K562 (cell line): Measurements from ENCODE around the gene RCSD1. TPM values are rescaled to one million over a fixed set of nuclear protein-coding genes. Genes with fewer than 3 reads are reported as not detected.
A peak's percentile ranks its signal among the peaks of the same experiment; 100 is the strongest.

Experiments
- CBFA2T3 ChIP-seq: fragments of 450-650 bp; IDR thresholded peaks from 2 replicates; pipeline ENCODE4 v1.6.1; 2017
- DACH1 ChIP-seq: fragments of 450-650 bp; IDR thresholded peaks from 2 replicates; pipeline ENCODE4 v1.6.1; 2018; ENCODE audit not compliant: partially characterized antibody
- EP300 ChIP-seq: IDR thresholded peaks from 2 replicates; pipeline ENCODE4 v1.6.1; 2012; ENCODE audit warnings: low read length, improper control_type of control experiment
- ETS2 ChIP-seq: IDR thresholded peaks from 2 replicates; pipeline ENCODE4 v1.6.1; 2016; ENCODE audit warnings: borderline replicate concordance, missing genetic modification characterization, mild to moderate bottlenecking, moderate library complexity, missing compliant biosample characterization; ENCODE audit not compliant: poor library complexity, severe bottlenecking
- HSF4 ChIP-seq: fragments of 250-450 bp; sonication (Bioruptor Pico); IDR thresholded peaks from 2 replicates; pipeline ENCODE4 v2.1.2; 2022; ENCODE audit warnings: mild to moderate bottlenecking, moderate library complexity, borderline replicate concordance
- KDM1A ChIP-seq, 2 experiments: fragments of 450-650 bp; IDR thresholded peaks; 2 replicates each; pipeline ENCODE4 v1.6.1; 2016; ENCODE audit warnings: mild to moderate bottlenecking in 2 of 2
- LARP7 ChIP-seq: fragments of 450-650 bp; IDR thresholded peaks from 2 replicates; pipeline ENCODE4 v1.6.1; 2016
- MTA2 ChIP-seq: fragments of 450-650 bp; IDR thresholded peaks from 2 replicates; pipeline ENCODE4 v1.6.1; 2016; ENCODE audit warnings: low read depth
- MYBL2 ChIP-seq, 2 experiments: fragments of 450-650 bp in 1 of 2; sonication (generic) in 1 of 2; formaldehyde crosslinking in 1 of 2; IDR thresholded peaks; 2 replicates each; pipeline versions ENCODE4 v1.6.1 to v1.8.1; 2017 to 2022; ENCODE audit warnings: borderline replicate concordance in 1 of 2, inconsistent platforms in 1 of 2, low read depth in 1 of 2, mild to moderate bottlenecking in 1 of 2, missing genetic modification reagents in 1 of 2, moderate library complexity in 1 of 2
- NFE2 ChIP-seq: IDR thresholded peaks from 2 replicates; pipeline ENCODE4 v1.6.1; 2014; ENCODE audit warnings: antibody characterized with exemption, low read depth
- NFIC ChIP-seq: fragments of 450-650 bp; IDR thresholded peaks from 2 replicates; pipeline ENCODE4 v1.6.1; 2017; ENCODE audit warnings: mild to moderate bottlenecking, inconsistent platforms
- POLR2AphosphoS5 ChIP-seq: IDR thresholded peaks from 2 replicates; pipeline ENCODE4 v1.6.1; 2011; ENCODE audit warnings: mild to moderate bottlenecking, low read depth, low read length, moderate library complexity; ENCODE audit not compliant: control insufficient read depth, insufficient read depth
- ZBTB1 ChIP-seq: sonication (generic); formaldehyde crosslinking; IDR thresholded peaks from 2 replicates; pipeline ENCODE4 v1.8.1; 2023; ENCODE audit warnings: missing genetic modification reagents, low read depth, mild to moderate bottlenecking, borderline replicate concordance
- ZBTB8A ChIP-seq: fragments of 450-650 bp; IDR thresholded peaks from 2 replicates; pipeline ENCODE4 v1.6.1; 2018; ENCODE audit warnings: mild to moderate bottlenecking, moderate library complexity; ENCODE audit not compliant: partially characterized antibody
- ZEB2 ChIP-seq: fragments of 450-650 bp; IDR thresholded peaks from 2 replicates; pipeline ENCODE4 v1.6.1; 2016
- ZNF165 ChIP-seq: fragments of 250-450 bp; sonication (Bioruptor Pico); IDR thresholded peaks from 2 replicates; pipeline ENCODE4 v1.4.0; 2020; ENCODE audit warnings: borderline replicate concordance
- polyA plus RNA-seq, 8 experiments: library from polyadenylated mRNA; depleted of rRNA in 4 of 8; stranded (reverse) in 5 of 8; unstranded in 3 of 8; fragments of >200 nt; fragmentation: Nextera tagmentation in 2 of 8; fragmentation: Illumina TruSeq in 1 of 8; extraction: Ambion mirVana in 2 of 8; extraction: Trizol in 1 of 8; gene quantifications; 2 replicates each; pipeline versions ENCODE4 v1.2.1 to v1.2.3, GENCODE V29; 2011 to 2014; ENCODE audit warnings: inconsistent platforms in 1 of 8, missing spikeins in 1 of 8
- total RNA-seq, 7 experiments: library from RNA; depleted of rRNA in 6 of 7; stranded (reverse); fragments of >200 nt in 6 of 7; fragmentation: Illumina TruSeq in 2 of 7; extraction: Trizol in 2 of 7; gene quantifications; 2 replicates each; pipeline versions ENCODE4 v1.2.1 to v1.2.3, GENCODE V29; 2011 to 2021; ENCODE audit warnings: low replicate concordance in 1 of 7
- TF ChIP-seq, protein P1 (sequence below): sonication (generic); formaldehyde crosslinking; IDR thresholded peaks from 2 replicates; pipeline ENCODE4 v1.8.1; 2023; ENCODE audit warnings: mild to moderate bottlenecking, missing genetic modification reagents
- TF ChIP-seq, protein P2 (sequence below), 2 experiments: fragments of 450-650 bp; conservative IDR thresholded peaks; 2 replicates each; pipeline ENCODE4 v1.6.1; 2017; ENCODE audit warnings: mild to moderate bottlenecking in 2 of 2, moderate library complexity in 2 of 2
- TF ChIP-seq, protein P3 (sequence below): fragments of 200-800 bp; sonication (Bioruptor generic); IDR thresholded peaks from 2 replicates; pipeline ENCODE4 v1.6.1; 2017; ENCODE audit warnings: missing genetic modification characterization, missing compliant biosample characterization
- TF ChIP-seq, protein P4 (sequence below): fragments of 450-650 bp; IDR thresholded peaks from 2 replicates; pipeline ENCODE4 v1.6.1; 2018; ENCODE audit not compliant: partially characterized antibody

RCSD1 gene
- total and polyA plus RNA-seq, 9 of the 15 experiments (the other 6 are each of a cell fraction or from before 2014, with no cell fraction given): 7.8 to 69.8 (median 45.3) TPM

DNA sequence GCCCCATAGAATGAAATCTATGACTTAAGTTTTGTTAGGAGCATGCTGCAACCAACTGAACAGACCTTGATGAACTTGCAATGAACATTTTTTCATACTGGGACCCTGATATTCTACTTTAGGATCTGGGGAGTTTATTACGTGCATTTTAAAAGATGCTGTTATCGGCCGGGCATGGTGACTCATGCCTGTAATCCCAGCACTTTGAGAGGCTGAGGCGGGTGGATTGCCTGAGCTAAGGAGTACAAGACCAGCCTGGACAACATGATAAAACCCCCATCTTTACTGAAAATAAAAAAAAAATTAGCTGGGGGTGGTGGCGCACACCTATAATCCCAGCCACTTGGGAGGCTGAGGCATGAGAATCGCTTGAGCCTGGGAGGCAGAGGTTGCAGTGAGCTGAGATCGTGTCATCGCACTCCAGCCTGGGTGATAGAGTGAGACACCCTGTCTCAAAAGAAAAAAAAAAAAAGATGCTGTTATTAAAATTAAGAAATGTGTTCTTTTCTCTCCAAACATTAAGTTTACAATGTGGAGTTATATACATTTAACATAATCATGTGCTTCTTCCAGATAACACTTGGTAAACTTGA lies 98.9 kb downstream of the RCSD1 start (continued):
- TF ChIP-seq, protein P1, sequence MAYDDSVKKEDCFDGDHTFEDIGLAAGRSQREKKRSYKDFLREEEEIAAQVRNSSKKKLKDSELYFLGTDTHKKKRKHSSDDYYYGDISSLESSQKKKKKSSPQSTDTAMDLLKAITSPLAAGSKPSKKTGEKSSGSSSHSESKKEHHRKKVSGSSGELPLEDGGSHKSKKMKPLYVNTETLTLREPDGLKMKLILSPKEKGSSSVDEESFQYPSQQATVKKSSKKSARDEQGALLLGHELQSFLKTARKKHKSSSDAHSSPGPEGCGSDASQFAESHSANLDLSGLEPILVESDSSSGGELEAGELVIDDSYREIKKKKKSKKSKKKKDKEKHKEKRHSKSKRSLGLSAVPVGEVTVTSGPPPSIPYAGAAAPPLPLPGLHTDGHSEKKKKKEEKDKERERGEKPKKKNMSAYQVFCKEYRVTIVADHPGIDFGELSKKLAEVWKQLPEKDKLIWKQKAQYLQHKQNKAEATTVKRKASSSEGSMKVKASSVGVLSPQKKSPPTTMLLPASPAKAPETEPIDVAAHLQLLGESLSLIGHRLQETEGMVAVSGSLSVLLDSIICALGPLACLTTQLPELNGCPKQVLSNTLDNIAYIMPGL (CRISPR knock-in tag): 0 out of 2 replicates have a peak, but pooled peaks have one; percentile 31
- TF ChIP-seq ZBTB8A (no peak), KDM1A (IDR thresholded peaks at IDR 0.05) (peak; percentile 90 to 92), EP300 (peak; percentile 57; the same call in 1 of the 2 replicates), ETS2 (tag) (no peak), CBFA2T3 (peak; percentile 94), NFIC (peak; percentile 56), ZEB2 (0 out of 2 replicates have a peak, but pooled peaks have one; percentile 31), MYBL2 (IDR thresholded peaks at IDR 0.05; ENCODE audit: low read depth) (peak; percentile 82), MYBL2 (CRISPR knock-in tag; IDR thresholded peaks at IDR 0.05; ENCODE audit: borderline replicate concordance) (no peak), NFE2 (peak; percentile 29; the same call in 1 of the 2 replicates), POLR2AphosphoS5 (peak; percentile 72; the same call in 1 of the 2 replicates), ZBTB1 (no peak), ZNF165 (CRISPR knock-in tag) (no peak), HSF4 (no peak), LARP7 (0 out of 2 replicates have a peak, but pooled peaks have one; percentile 43), DACH1 (peak; percentile 54), MTA2 (peak; percentile 60; the same call in 1 of the 2 replicates)
- TF ChIP-seq, protein P2, sequence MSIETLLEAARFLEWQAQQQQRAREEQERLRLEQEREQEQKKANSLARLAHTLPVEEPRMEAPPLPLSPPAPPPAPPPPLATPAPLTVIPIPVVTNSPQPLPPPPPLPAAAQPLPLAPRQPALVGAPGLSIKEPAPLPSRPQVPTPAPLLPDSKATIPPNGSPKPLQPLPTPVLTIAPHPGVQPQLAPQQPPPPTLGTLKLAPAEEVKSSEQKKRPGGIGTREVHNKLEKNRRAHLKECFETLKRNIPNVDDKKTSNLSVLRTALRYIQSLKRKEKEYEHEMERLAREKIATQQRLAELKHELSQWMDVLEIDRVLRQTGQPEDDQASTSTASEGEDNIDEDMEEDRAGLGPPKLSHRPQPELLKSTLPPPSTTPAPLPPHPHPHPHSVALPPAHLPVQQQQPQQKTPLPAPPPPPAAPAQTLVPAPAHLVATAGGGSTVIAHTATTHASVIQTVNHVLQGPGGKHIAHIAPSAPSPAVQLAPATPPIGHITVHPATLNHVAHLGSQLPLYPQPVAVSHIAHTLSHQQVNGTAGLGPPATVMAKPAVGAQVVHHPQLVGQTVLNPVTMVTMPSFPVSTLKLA (conservative IDR thresholded peaks at IDR 0.05): peak in 1 of 2 experiments; percentile 37; a peak in 1 of 4 replicates
- TF ChIP-seq, protein P3, sequence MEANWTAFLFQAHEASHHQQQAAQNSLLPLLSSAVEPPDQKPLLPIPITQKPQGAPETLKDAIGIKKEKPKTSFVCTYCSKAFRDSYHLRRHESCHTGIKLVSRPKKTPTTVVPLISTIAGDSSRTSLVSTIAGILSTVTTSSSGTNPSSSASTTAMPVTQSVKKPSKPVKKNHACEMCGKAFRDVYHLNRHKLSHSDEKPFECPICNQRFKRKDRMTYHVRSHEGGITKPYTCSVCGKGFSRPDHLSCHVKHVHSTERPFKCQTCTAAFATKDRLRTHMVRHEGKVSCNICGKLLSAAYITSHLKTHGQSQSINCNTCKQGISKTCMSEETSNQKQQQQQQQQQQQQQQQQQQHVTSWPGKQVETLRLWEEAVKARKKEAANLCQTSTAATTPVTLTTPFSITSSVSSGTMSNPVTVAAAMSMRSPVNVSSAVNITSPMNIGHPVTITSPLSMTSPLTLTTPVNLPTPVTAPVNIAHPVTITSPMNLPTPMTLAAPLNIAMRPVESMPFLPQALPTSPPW (CRISPR knock-in tag): peak; percentile 21; the same call in 1 of the 2 replicates
- TF ChIP-seq, protein P4, sequence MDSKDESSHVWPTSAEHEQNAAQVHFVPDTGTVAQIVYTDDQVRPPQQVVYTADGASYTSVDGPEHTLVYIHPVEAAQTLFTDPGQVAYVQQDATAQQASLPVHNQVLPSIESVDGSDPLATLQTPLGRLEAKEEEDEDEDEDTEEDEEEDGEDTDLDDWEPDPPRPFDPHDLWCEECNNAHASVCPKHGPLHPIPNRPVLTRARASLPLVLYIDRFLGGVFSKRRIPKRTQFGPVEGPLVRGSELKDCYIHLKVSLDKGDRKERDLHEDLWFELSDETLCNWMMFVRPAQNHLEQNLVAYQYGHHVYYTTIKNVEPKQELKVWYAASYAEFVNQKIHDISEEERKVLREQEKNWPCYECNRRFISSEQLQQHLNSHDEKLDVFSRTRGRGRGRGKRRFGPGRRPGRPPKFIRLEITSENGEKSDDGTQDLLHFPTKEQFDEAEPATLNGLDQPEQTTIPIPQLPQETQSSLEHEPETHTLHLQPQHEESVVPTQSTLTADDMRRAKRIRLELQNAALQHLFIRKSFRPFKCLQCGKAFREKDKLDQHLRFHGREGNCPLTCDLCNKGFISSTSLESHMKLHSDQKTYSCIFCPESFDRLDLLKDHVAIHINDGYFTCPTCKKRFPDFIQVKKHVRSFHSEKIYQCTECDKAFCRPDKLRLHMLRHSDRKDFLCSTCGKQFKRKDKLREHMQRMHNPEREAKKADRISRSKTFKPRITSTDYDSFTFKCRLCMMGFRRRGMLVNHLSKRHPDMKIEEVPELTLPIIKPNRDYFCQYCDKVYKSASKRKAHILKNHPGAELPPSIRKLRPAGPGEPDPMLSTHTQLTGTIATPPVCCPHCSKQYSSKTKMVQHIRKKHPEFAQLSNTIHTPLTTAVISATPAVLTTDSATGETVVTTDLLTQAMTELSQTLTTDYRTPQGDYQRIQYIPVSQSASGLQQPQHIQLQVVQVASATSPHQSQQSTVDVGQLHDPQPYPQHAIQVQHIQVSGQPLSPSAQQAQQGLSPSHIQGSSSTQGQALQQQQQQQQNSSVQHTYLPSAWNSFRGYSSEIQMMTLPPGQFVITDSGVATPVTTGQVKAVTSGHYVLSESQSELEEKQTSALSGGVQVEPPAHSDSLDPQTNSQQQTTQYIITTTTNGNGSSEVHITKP: peak; percentile 26
